CD14-positive monocyte (primary cell): ENCODE data around the gene MOK. TPM values are rescaled to one million over a fixed set of nuclear protein-coding genes. Genes with fewer than 3 reads are reported as not detected.

ENCODE experiments used
- DNase-seq, 3 donors: peaks; one replicate each; pipeline ENCODE4 v3.0.0-alpha.2; 2011 to 2022
- H2AFZ ChIP-seq: 2 replicates; pipeline ENCODE4 v1.6.0; 2012; ENCODE audit warnings: mild to moderate bottlenecking, low read depth, low read length, inconsistent platforms; ENCODE audit not compliant: insufficient read depth, poor library complexity, severe bottlenecking
- H3K27ac ChIP-seq, 2 donors: 1 replicate in 1 of 2; 2 replicates in 1 of 2; pipeline ENCODE4 v1.5.1; 2012 to 2013; ENCODE audit warnings: low read length in 2 of 2, control low read depth in 1 of 2, inconsistent platforms in 1 of 2, low read depth in 1 of 2, mild to moderate bottlenecking in 1 of 2
- H3K27me3 ChIP-seq, 2 donors: one replicate each; pipeline versions ENCODE4 v1.6.0 to v1.6.1; 2011 to 2013; ENCODE audit warnings: low read length in 2 of 2; ENCODE audit not compliant: control insufficient read depth in 2 of 2, insufficient read depth in 2 of 2
- H3K36me3 ChIP-seq, 2 donors: replicated peaks in 1 of 2; 1 replicate in 1 of 2; 2 replicates in 1 of 2; pipeline versions ENCODE4 v1.5.1 to v1.6.1; 2012 to 2013; ENCODE audit warnings: low read length in 2 of 2, control low read depth in 1 of 2, inconsistent platforms in 1 of 2, mild to moderate bottlenecking in 1 of 2; ENCODE audit not compliant: insufficient read depth in 2 of 2, control insufficient read depth in 1 of 2
- H3K4me1 ChIP-seq, 2 donors: 1 replicate in 1 of 2; 2 replicates in 1 of 2; pipeline versions ENCODE4 v1.5.1 to v1.6.1; 2012 to 2013; ENCODE audit warnings: low read length in 2 of 2, control low read depth in 1 of 2, inconsistent platforms in 1 of 2, mild to moderate bottlenecking in 1 of 2, moderate library complexity in 1 of 2; ENCODE audit not compliant: insufficient read depth in 2 of 2, control insufficient read depth in 1 of 2
- H3K4me2 ChIP-seq: replicated peaks from 2 replicates; pipeline ENCODE3; 2012; ENCODE audit warnings: low read length, moderate library complexity, mild to moderate bottlenecking; ENCODE audit not compliant: poor library complexity, severe bottlenecking; ENCODE audit errors: extremely low read depth
- H3K4me3 ChIP-seq, 3 experiments: fragments of 200-600 bp in 1 of 3; sonication (generic) in 1 of 3; replicated peaks in 1 of 3; 1 replicate in 2 of 3; 2 replicates in 1 of 3; pipeline ENCODE4 v1.5.1; 2011 to 2013; ENCODE audit warnings: low read length in 3 of 3, mild to moderate bottlenecking in 3 of 3, control low read depth in 2 of 3, low read depth in 2 of 3, inconsistent platforms in 1 of 3, moderate library complexity in 1 of 3
- H3K79me2 ChIP-seq: 2 replicates; pipeline ENCODE4 v1.6.0; 2012; ENCODE audit warnings: mild to moderate bottlenecking, control low read depth, inconsistent platforms, low read length, moderate library complexity; ENCODE audit not compliant: insufficient read depth
- H3K9ac ChIP-seq: 2 replicates; pipeline ENCODE4 v1.6.0; 2017; ENCODE audit warnings: low read length, mild to moderate bottlenecking; ENCODE audit not compliant: insufficient read depth, poor library complexity, severe bottlenecking
- H3K9me3 ChIP-seq, 2 donors: replicated peaks in 1 of 2; 1 replicate in 1 of 2; 2 replicates in 1 of 2; pipeline versions ENCODE4 v1.5.1 to v1.6.1; 2012 to 2013; ENCODE audit warnings: low read length in 2 of 2, control low read depth in 1 of 2; ENCODE audit not compliant: control insufficient read depth in 1 of 2, insufficient read depth in 1 of 2
- H4K20me1 ChIP-seq: 2 replicates; pipeline ENCODE4 v1.6.0; 2012; ENCODE audit warnings: mild to moderate bottlenecking, low read length, control low read depth, moderate library complexity; ENCODE audit not compliant: insufficient read depth
- H3K27ac Mint-ChIP-seq, 7 donors: one replicate each; pipeline ENCODE4 v1.8.0; 2020; ENCODE audit warnings: mild to moderate bottlenecking in 7 of 7, mixed read lengths in 7 of 7, moderate library complexity in 6 of 7, inconsistent platforms in 2 of 7
- H3K27me3 Mint-ChIP-seq, 3 donors: one replicate each; pipeline ENCODE4 v1.8.0; 2021 to 2022; ENCODE audit warnings: low read depth in 3 of 3, mild to moderate bottlenecking in 3 of 3, mixed read lengths in 3 of 3, moderate library complexity in 3 of 3, inconsistent platforms in 1 of 3
- H3K36me3 Mint-ChIP-seq, 2 donors: one replicate each; pipeline ENCODE4 v1.8.0; 2020; ENCODE audit warnings: mixed read lengths in 2 of 2, inconsistent platforms in 1 of 2, mild to moderate bottlenecking in 1 of 2
- H3K4me1 Mint-ChIP-seq: one replicate; pipeline ENCODE4 v1.8.0; 2020; ENCODE audit warnings: mild to moderate bottlenecking, mixed read lengths
- H3K4me3 Mint-ChIP-seq, 2 donors: one replicate each; pipeline ENCODE4 v1.8.0; 2020; ENCODE audit warnings: mild to moderate bottlenecking in 2 of 2, mixed read lengths in 2 of 2, moderate library complexity in 1 of 2
- H3K9me3 Mint-ChIP-seq, 7 donors: one replicate each; pipeline ENCODE4 v1.8.0; 2020 to 2022; ENCODE audit warnings: mixed read lengths in 7 of 7, mild to moderate bottlenecking in 6 of 7, moderate library complexity in 6 of 7, inconsistent platforms in 2 of 7
- CTCF ChIP-seq: fragments of 200-600 bp; IDR thresholded peaks from one replicate; pipeline ENCODE4 v1.8.0; 2022; ENCODE audit warnings: antibody characterized with exemption, mild to moderate bottlenecking
- WGBS: methylation state at CpG from one replicate; pipeline ENCODE4 v1.1.5; 2013; ENCODE audit warnings: missing lambda C conversion rate; ENCODE audit not compliant: insufficient coverage; 5-methylcytosine and 5-hydroxymethylcytosine counted together
- intact Hi-C, 2 donors: fragments of 100-400 bp; cut with micrococcal nuclease; formaldehyde crosslinking; loops; one replicate each; pipeline versions ENCODE4 v1.15.0 to v1.15.1; 2023
- polyA plus RNA-seq, 3 donors: library from polyadenylated mRNA; depleted of rRNA in 1 of 3; unstranded in 2 of 3; stranded (reverse) in 1 of 3; fragments of 300-500 nt in 2 of 3; fragments of >200 nt in 1 of 3; fragmentation: Illumina TruSeq in 2 of 3; gene quantifications; 1 replicate in 2 of 3; 2 replicates in 1 of 3; pipeline ENCODE4 v1.2.3, GENCODE V29; 2012 to 2021

Gene MOK
- polyA plus RNA-seq, 3 donors, result 0.67 to 3.4 (median 1.8) TPM

- Histone ChIP-seq H3K9me3 (no peaks in the 10 kb centered on the region), H3K27me3 (no peaks in the 10 kb centered on the region), H3K79me2 (peaks cover 6% of the 10 kb centered on the region), H3K4me3 (no peak overlapping the region), H4K20me1 (peaks cover 97% of the 10 kb centered on the region), H3K4me2 (no peak overlapping the region), H3K4me1 (no peaks in the 10 kb centered on the region), H3K36me3 (peaks cover 48 to 68% of the 10 kb centered on the region in 2 donors), H2AFZ (no peak overlapping the region), H3K9ac (no peak overlapping the region), H3K27ac (no peak overlapping the region)
- no peak overlapping the region for H3K4me3 Mint-ChIP-seq
- no peak for DNase-seq
- 96% methylated on average over 4 of the region's 4 CpGs for WGBS
- intact Hi-C loops, result no loop called here
- no peak for TF ChIP-seq CTCF
- H3K4me1 Mint-ChIP-seq, result peaks cover 13% of the 10 kb centered on the region
- H3K36me3 Mint-ChIP-seq, result peaks cover 63 to 78% of the 10 kb centered on the region in 2 donors
- no peaks in the 10 kb centered on the region for H3K9me3 Mint-ChIP-seq
- H3K27ac Mint-ChIP-seq, result no peak overlapping the region
- peaks cover 0 to 1% (median 0%) of the 10 kb centered on the region in 3 donors for H3K27me3 Mint-ChIP-seq
Measured at GRCh38 chr14:102196902-102197230, 108.1 kb downstream of the MOK start.

GRCh38 chr14:102196039-102196901, 108.7 kb downstream of the MOK start:
- no peak overlapping the region for H3K9ac ChIP-seq
- H3K4me3 Mint-ChIP-seq, result no peak overlapping the region
- no peak for TF ChIP-seq CTCF
- peaks cover 57 to 72% of the 10 kb centered on the region in 2 donors for H3K36me3 Mint-ChIP-seq
- peaks cover 13% of the 10 kb centered on the region for H3K4me1 Mint-ChIP-seq
- no peaks in the 10 kb centered on the region for H3K27me3 ChIP-seq
- no peaks in the 10 kb centered on the region for H3K4me1 ChIP-seq
- H3K36me3 ChIP-seq, result peaks cover 43 to 62% of the 10 kb centered on the region in 2 donors
- no peaks in the 10 kb centered on the region for H3K9me3 Mint-ChIP-seq
- H3K27ac ChIP-seq, result no peak overlapping the region
- peaks cover 97% of the 10 kb centered on the region for H4K20me1 ChIP-seq
- 100% methylated on average over 3 of the region's 6 CpGs for WGBS
- H3K27me3 Mint-ChIP-seq, result peaks cover 0 to 1% (median 0%) of the 10 kb centered on the region in 3 donors
- H3K27ac Mint-ChIP-seq, result peak overlapping the region in 1 of 7 donors; percentile 31
- no peak for DNase-seq
- no peaks in the 10 kb centered on the region for H3K9me3 ChIP-seq
- no peak overlapping the region for H3K4me3 ChIP-seq
- no peak overlapping the region for H3K4me2 ChIP-seq
- no peak overlapping the region for H2AFZ ChIP-seq
- intact Hi-C loops, result no loop called here
- H3K79me2 ChIP-seq, result peaks cover 10% of the 10 kb centered on the region
